DMS 273 treated with DMSO at 0.1 percent for 48 hours (cell line): ENCODE results near the gene LMCD1.
A peak's percentile ranks its signal among the peaks of the same experiment; 100 is the strongest.

Experiments
- DNase-seq: peaks from one replicate; lab custom pipeline; 2025; lab: John Stamatoyannopoulos, UW

LMCD1 gene

GRCh38 chr3:8537440-8537839 is 35.8 kb downstream of the LMCD1 start:
- DNase-seq, result no peak

DNA sequence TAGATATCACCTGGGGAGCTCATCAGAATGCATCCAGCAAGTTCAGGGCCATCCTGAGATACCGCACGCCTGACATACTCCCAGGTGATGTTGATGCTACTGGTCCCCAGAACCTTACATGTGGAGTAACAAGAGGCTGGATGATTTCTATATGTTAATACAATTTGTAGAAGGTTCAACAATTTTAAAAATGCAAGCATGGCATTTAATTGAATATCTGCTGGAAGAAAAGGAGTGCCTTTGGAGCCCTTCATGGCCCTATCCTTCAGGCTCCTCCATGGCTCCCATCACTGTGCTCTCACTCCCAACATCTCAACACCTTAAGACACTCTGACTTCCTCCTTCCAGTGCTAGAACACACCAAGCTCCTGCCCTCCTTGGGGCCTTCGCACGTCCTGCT is 36.6 kb downstream of the LMCD1 start:
- DNase-seq, result no peak

GRCh38 chr3:8538913-8539312 is 37.3 kb downstream of the LMCD1 start:
- no peak for DNase-seq

GRCh38 chr3:8539419-8539818 is 37.8 kb downstream of the LMCD1 start:
- no peak for DNase-seq

GRCh38 chr3:8540456-8540855 is 38.8 kb downstream of the LMCD1 start:
- DNase-seq, result no peak

- DNase-seq, result no peak
These were observed 39.9 kb downstream of the LMCD1 start for GRCh38 chr3:8541486-8541885.

- no peak for DNase-seq
These were observed 40.8 kb downstream of the LMCD1 start for GRCh38 chr3:8542190-8543135.

GRCh38 chr3:8546609-8547008 is 45.0 kb downstream of the LMCD1 start:
- no peak for DNase-seq

DNA sequence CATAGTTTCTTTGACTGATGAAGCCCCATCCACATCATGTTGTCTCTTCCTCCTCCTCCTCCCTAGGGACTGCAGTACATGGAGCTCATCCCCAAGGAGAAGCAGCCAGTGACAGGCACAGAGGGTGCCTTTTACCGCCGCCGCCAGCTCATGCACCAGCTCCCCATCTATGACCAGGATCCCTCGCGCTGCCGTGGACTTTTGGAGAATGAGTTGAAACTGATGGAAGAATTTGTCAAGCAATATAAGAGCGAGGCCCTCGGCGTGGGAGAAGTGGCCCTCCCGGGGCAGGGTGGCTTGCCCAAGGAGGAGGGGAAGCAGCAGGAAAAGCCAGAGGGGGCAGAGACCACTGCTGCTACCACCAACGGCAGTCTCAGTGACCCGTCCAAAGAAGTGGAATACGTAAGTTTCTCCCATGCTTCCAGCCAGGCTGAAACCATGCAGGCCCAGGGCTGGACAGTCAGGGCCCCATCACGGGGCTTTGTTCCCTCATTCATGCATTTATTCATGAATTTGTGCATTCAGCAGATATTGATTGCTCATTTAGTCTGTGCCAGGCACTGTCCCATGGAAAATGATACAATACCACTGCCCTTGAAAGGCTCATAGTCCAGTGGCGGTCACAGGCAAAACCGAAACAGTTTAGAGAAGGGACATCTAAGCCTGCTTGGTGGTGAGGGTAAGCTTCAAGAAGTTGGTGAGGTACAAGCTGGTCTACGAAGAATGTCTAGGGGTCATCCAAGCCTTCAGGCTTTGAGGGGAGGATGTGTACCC is 47.1 kb downstream of the LMCD1 start:
- no peak for DNase-seq

GRCh38 chr3:8549354-8549753 is 47.7 kb downstream of the LMCD1 start:
- no peak for DNase-seq

- DNase-seq, result no peak
These were observed 49.0 kb downstream of the LMCD1 start for GRCh38 chr3:8550611-8551010.

DNA sequence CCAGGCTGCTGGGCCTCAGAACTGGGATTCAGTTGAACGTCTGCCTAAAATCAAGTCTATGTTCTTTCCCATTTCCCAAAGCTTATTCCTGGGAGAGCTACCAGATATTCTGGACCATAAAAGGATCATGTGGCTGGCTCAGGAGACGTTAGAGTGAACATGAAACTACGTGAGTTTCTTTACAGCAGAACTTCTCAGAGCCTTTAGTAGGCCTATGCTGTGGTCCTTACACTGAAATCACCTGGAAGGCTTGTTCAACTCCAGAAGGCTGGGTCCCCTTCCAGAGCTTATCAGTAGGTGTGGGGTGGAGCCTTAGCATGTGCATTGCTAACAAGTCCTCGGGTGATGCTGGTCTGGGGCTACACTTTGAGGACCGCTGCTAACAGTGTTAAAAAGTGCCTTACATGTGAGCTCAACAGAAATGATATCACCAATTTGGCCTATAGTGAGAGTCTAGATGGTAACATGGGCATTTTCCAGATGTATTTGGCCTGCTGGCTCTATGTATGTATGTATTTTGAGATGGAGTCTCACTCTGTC is 50.7 kb downstream of the LMCD1 start:
- DNase-seq, result no peak

DNA sequence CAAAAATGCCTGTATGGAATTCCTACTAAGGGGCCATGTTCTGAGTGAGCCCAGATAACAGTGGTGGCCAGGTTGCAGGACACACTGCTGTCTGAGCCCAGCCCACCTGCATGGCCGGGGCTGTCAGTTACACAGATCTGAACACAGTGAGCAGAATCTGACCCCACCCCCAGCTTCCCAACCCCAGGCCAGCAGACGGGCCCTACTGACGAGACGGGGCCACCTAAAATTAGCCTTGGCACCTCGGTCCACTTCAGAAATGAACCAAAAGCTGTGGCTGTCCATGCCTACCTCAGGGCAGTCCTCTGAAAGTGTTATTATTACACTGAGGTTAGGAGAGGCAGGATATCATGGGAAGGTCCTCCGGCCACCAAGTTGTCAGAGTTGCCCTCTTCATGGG is 51.8 kb downstream of the LMCD1 start:
- DNase-seq, result no peak

DNA sequence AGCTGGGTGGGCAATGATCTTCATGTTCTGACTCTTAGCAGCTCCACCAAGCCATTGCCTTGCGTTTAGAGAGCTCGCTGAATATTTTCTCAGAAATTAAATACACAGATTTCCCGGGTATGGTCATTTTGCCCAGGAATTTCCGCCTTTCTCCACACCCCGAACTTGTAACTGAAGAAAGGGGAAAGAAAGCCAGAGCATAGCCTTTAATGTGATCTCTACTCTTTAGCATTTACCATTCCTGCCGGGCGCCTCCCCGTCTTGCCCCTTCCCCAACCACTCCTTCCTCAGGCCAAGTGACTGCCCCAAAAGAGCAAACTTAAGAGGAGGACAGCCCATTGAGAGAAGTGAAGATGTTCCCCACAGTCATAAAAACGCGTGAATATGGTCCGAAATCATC is 53.1 kb downstream of the LMCD1 start:
- DNase-seq, result no peak

GRCh38 chr3:8555113-8555661 is 53.6 kb downstream of the LMCD1 start:
- DNase-seq, result peak; percentile 41

DNA sequence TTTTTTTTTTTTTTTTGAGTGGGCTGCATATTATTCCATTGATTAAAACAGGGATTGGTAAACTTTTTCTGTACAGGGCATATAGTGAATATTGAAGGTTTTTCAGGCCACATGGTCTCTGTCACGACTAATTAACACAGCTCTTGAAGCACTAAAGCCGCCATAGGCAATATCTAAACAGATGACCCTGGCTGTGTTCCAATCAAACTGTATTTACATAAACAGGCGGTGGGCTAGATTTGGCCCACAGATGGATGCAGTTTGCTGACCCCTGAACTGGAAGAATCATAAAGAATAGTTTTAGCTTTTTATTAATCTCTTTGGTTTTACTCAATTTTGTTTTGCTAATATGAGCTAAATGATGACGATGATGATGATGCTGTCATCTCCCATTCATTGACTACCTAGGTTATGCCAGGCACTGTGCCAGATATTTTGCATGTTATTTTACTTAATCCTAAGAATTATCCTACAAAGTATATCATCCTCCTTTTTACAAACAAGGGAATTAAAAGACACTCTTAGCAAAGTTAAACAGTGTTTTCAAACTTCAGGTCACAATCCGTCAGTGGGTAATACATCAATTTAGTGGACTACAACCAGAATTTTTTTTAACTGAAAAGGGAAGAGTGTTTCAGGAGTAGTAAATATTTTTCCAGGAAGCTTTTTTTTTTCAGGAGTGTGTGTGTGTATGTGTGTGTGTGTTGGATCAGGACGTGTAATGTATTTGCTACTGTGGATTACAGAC is 54.3 kb downstream of the LMCD1 start:
- peak; percentile 0 for DNase-seq

DNA sequence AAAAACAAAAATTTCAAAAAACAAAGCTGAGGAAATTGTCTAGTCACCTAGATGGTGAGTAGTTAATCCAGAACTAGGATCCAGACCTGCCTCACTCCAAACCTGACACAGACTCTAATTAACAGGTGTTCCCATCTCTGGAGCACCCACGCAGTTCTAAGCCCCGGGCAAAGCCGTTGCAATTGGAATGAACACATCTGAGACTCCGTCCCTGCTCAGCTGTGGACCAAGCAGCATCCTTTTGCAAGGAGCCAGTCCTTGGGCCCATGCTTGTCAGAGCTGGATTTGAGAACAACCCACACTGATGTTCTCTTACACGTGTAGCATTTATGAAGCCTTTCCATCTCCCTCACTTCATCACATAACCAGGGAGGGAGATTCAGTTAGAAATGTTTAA is 54.8 kb downstream of the LMCD1 start:
- DNase-seq, result no peak

GRCh38 chr3:8557298-8557697 is 55.7 kb downstream of the LMCD1 start:
- DNase-seq, result no peak

- DNase-seq, result no peak
These were observed 57.0 kb downstream of the LMCD1 start for GRCh38 chr3:8558645-8559044.

- DNase-seq, result no peak
These were observed 57.7 kb downstream of the LMCD1 start for GRCh38 chr3:8559351-8559750.

DNA sequence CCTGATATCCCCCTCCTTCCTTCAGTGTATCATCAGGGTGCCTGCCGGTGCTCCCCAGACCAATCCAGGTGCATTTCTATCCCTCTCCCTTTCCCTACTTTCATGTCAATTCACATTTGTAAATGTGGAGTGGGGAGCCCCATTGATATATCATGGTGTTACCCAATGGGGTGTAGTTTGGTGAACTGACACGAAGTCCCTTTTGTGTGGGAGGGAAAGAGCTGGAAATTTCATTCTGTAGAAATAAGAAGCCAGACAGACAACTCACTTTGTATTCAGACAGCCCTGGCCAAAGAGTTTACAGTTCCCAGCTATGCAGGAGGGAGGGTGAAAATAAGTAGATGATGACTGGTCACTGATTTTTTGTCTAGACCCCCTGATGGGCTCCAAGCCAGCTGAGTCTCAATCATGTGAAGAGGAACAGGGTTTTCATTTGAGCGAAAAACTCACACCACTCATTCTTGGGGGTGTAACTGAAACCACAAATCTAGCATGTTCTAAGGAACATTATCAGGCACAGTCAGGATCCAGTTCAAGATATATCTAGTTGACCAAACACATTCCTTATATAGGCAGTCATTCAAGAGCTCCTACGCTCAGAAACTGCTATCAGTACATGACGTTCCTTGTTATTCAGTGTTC is 58.9 kb downstream of the LMCD1 start:
- DNase-seq, result no peak
